Natural killer cell treated with Interleukin-12 subunit alpha and Interleukin-12 subunit beta and Interleukin-15 and Interleukin-18, amount 100 ng/mL, for 72 hours (primary cell): ENCODE data around the gene SMC1A. TPM values are rescaled to one million over a fixed set of nuclear protein-coding genes. Genes with fewer than 3 reads are reported as not detected.

Experiments
- ATAC-seq, 2 donors: fragments of 150-1000 bp; cut with Tn5 transposase in 1 of 2; sonication (Bioruptor Pico), chemical (Tn5 transposase) in 1 of 2; 2 replicates each; pipeline ENCODE4 v1.10.0; 2021
- DNase-seq: peaks from one replicate; pipeline ENCODE4 v3.0.0; 2022; ENCODE audit warnings: low spot score
- H3K27ac Mint-ChIP-seq, 2 donors: 1 replicate in 1 of 2; 2 replicates in 1 of 2; pipeline ENCODE4 v1.8.0; 2022; ENCODE audit warnings: mixed read lengths in 2 of 2, mild to moderate bottlenecking in 1 of 2, moderate library complexity in 1 of 2
- H3K27me3 Mint-ChIP-seq, 2 donors: 1 replicate in 1 of 2; 2 replicates in 1 of 2; pipeline ENCODE4 v1.8.0; 2022; ENCODE audit warnings: mixed read lengths in 2 of 2
- H3K36me3 Mint-ChIP-seq: one replicate; pipeline ENCODE4 v1.8.0; 2022; ENCODE audit warnings: mixed read lengths
- H3K4me1 Mint-ChIP-seq, 2 donors: 1 replicate in 1 of 2; 2 replicates in 1 of 2; pipeline ENCODE4 v1.8.0; 2022; ENCODE audit warnings: low read depth in 2 of 2, mixed read lengths in 2 of 2, mild to moderate bottlenecking in 1 of 2
- H3K4me3 Mint-ChIP-seq: one replicate; pipeline ENCODE4 v1.8.0; 2022; ENCODE audit warnings: mixed read lengths
- H3K9me3 Mint-ChIP-seq: 2 replicates; pipeline ENCODE4 v1.8.0; 2022; ENCODE audit warnings: mixed read lengths
- total RNA-seq, 2 donors: library from RNA; stranded (reverse); gene quantifications; one replicate each; pipeline ENCODE4 v1.2.3, GENCODE V29; 2022

SMC1A gene
- total RNA-seq, 2 donors from 2014 or later = 146 to 147 TPM

- no peaks in the 10 kb centered on the region for H3K36me3 Mint-ChIP-seq
- H3K4me1 Mint-ChIP-seq = peaks cover 0 to 10% of the 10 kb centered on the region in 2 donors
- ATAC-seq (no peak), DNase-seq (no peak)
- peaks cover 0 to 14% of the 10 kb centered on the region in 2 donors for H3K27me3 Mint-ChIP-seq
- H3K9me3 Mint-ChIP-seq = no peaks in the 10 kb centered on the region
- H3K27ac Mint-ChIP-seq = no peak overlapping the region
- no peak overlapping the region for H3K4me3 Mint-ChIP-seq
Observed at GRCh38 chrX:53356186-53356585, 66.3 kb downstream of the SMC1A start.

DNA sequence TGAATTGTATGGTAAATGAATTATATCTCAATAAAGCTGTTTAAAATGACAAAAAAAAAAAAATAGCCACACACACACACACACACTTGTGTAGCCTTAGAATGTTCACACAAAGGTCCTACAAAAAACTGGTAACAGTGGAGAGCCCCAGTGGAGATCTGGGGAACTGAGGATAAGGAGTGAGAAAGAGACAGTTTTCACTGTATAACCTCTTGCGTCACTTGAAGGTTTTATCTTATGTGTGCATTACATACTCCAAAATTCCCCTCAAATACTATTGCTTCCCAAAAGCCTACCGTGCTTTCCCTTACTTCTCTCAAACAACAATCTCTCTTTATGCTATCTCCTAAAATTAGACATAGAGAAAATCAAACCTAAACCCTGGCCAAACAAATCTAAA is 67.8 kb downstream of the SMC1A start:
- Mint-ChIP-seq H3K4me1 (peaks cover 0 to 6% of the 10 kb centered on the region in 2 donors), H3K36me3 (no peaks in the 10 kb centered on the region), H3K4me3 (no peak overlapping the region), H3K9me3 (no peaks in the 10 kb centered on the region), H3K27ac (no peak overlapping the region), H3K27me3 (peaks cover 0 to 14% of the 10 kb centered on the region in 2 donors)
- ATAC-seq (no peak), DNase-seq (no peak)

GRCh38 chrX:53347948-53348347 is 74.5 kb downstream of the SMC1A start:
- ATAC-seq (no peak), DNase-seq (no peak)
- H3K27me3 Mint-ChIP-seq = peaks cover 0 to 14% of the 10 kb centered on the region in 2 donors
- H3K4me1 Mint-ChIP-seq = no peaks in the 10 kb centered on the region
- no peak overlapping the region for H3K4me3 Mint-ChIP-seq
- H3K9me3 Mint-ChIP-seq = no peaks in the 10 kb centered on the region
- H3K36me3 Mint-ChIP-seq = no peaks in the 10 kb centered on the region
- H3K27ac Mint-ChIP-seq = no peak overlapping the region

- H3K9me3 Mint-ChIP-seq = no peaks in the 10 kb centered on the region
- H3K27ac Mint-ChIP-seq = no peak overlapping the region
- H3K27me3 Mint-ChIP-seq = peaks cover 0 to 9% of the 10 kb centered on the region in 2 donors
- no peak overlapping the region for H3K4me3 Mint-ChIP-seq
- DNase-seq (no peak), ATAC-seq (peak in 1 of 2 donors; percentile 45)
- H3K4me1 Mint-ChIP-seq = no peaks in the 10 kb centered on the region
- no peaks in the 10 kb centered on the region for H3K36me3 Mint-ChIP-seq
Observed at GRCh38 chrX:53340852-53341645, 81.4 kb downstream of the SMC1A start.

DNA sequence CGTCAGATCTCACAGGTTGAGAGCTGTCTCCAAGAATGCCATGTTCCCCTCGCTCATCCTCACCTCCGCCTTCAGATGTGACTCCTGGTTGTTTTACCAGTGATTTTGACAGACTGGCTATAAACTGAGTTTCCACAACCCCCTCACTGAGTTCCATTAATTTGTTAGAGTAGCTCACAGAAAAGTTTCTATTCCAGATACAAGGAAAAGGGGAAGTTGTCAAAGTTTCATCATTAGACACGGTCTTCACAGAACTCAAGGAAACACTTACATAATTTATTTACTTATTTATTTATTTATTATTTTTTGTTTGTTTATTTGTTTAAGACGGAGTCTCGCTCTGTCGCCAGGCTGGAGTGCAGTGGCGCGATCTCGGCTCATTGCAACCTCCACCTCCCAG is 85.4 kb downstream of the SMC1A start:
- H3K27ac Mint-ChIP-seq = no peak overlapping the region
- DNase-seq (no peak), ATAC-seq (no peak)
- peaks cover 20 to 22% of the 10 kb centered on the region in 2 donors for H3K27me3 Mint-ChIP-seq
- H3K4me3 Mint-ChIP-seq = no peak overlapping the region
- no peaks in the 10 kb centered on the region for H3K36me3 Mint-ChIP-seq
- no peaks in the 10 kb centered on the region for H3K4me1 Mint-ChIP-seq
- H3K9me3 Mint-ChIP-seq = no peaks in the 10 kb centered on the region

- no peaks in the 10 kb centered on the region for H3K4me1 Mint-ChIP-seq
- H3K27me3 Mint-ChIP-seq = peaks cover 20 to 23% of the 10 kb centered on the region in 2 donors
- ATAC-seq (no peak), DNase-seq (no peak)
- H3K4me3 Mint-ChIP-seq = no peak overlapping the region
- H3K36me3 Mint-ChIP-seq = no peaks in the 10 kb centered on the region
- H3K27ac Mint-ChIP-seq = no peak overlapping the region
- H3K9me3 Mint-ChIP-seq = no peaks in the 10 kb centered on the region
Observed at GRCh38 chrX:53333853-53334252, 88.6 kb downstream of the SMC1A start.

GRCh38 chrX:53332204-53332603 is 90.2 kb downstream of the SMC1A start:
- Mint-ChIP-seq H3K27ac (no peak overlapping the region), H3K9me3 (no peaks in the 10 kb centered on the region), H3K36me3 (no peaks in the 10 kb centered on the region), H3K4me1 (no peaks in the 10 kb centered on the region), H3K4me3 (no peak overlapping the region), H3K27me3 (peaks cover 20 to 28% of the 10 kb centered on the region in 2 donors)
- ATAC-seq = no peak
- no peak for DNase-seq

DNA sequence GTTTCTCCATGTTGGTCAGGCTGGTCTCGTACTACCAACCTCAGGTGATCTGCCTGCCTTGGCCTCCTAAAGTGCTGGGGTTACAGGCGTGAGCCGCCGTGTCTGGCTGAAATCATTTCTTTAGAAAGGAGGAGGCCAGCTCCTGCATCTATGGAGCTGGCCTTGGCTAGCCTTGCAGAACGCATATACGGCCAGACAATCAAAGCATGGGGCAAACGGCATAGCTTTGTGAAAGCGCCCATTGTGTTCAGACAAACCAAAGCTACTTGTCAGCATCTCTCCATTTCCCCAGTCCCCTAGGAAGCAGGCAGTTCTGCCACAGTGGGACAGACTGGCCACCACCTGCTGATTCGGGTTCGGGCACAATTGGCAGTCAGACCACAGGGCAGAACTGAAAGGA is 92.1 kb downstream of the SMC1A start:
- peaks cover 31 to 36% of the 10 kb centered on the region in 2 donors for H3K27me3 Mint-ChIP-seq
- DNase-seq (no peak), ATAC-seq (no peak)
- no peaks in the 10 kb centered on the region for H3K36me3 Mint-ChIP-seq
- H3K4me1 Mint-ChIP-seq = no peaks in the 10 kb centered on the region
- H3K9me3 Mint-ChIP-seq = no peaks in the 10 kb centered on the region
- no peak overlapping the region for H3K27ac Mint-ChIP-seq
- no peak overlapping the region for H3K4me3 Mint-ChIP-seq

- Mint-ChIP-seq H3K27me3 (peaks cover 33 to 45% of the 10 kb centered on the region in 2 donors), H3K27ac (no peak overlapping the region), H3K9me3 (no peaks in the 10 kb centered on the region), H3K4me3 (no peak overlapping the region), H3K36me3 (no peaks in the 10 kb centered on the region), H3K4me1 (peaks cover 11 to 12% of the 10 kb centered on the region in 2 donors)
- no peak for ATAC-seq
- no peak for DNase-seq
Observed at GRCh38 chrX:53324803-53325202, 97.7 kb downstream of the SMC1A start.

Other genes with a start within 250 kb of the SMC1A start
- 100 to 1,000 TPM; 129 to 197 TPM for gene KDM5C, start 197.4 kb downstream of the SMC1A start, total RNA-seq
- under 1 TPM; 0.48 to 0.86 TPM for gene IQSEC2, start 141.1 kb downstream of the SMC1A start, total RNA-seq
- 1 to 10 TPM; 1.1 to 1.5 TPM for gene RIBC1, start 219 bp upstream of the SMC1A start, total RNA-seq
- 100 to 1,000 TPM; 108 to 129 TPM for gene HSD17B10, start 11.7 kb upstream of the SMC1A start, total RNA-seq